GM23248 (cell line): Measurements from ENCODE around the gene LHX3. TPM values are rescaled to one million over a fixed set of nuclear protein-coding genes. Genes with fewer than 3 reads are reported as not detected.
A peak's percentile ranks its signal among the peaks of the same experiment; 100 is the strongest.

Experiments used
- DNase-seq: peaks from one replicate; pipeline ENCODE4 v3.0.0-alpha.2; 2015
- H2AFZ ChIP-seq: fragments of 200-600 bp; sonication (generic); 2 replicates; pipeline ENCODE4 v1.6.1; 2016; ENCODE audit warnings: antibody characterized with exemption
- H3F3A ChIP-seq: fragments of 200-600 bp; sonication (generic); 2 replicates; pipeline ENCODE4 v1.6.1; 2016; ENCODE audit warnings: mild to moderate bottlenecking, antibody characterized with exemption, mixed run types; ENCODE audit not compliant: insufficient read depth
- H3K27ac ChIP-seq: fragments of 200-600 bp; sonication (generic); 2 replicates; pipeline ENCODE4 v1.5.1; 2016; ENCODE audit warnings: mild to moderate bottlenecking
- H3K27me3 ChIP-seq: fragments of 200-600 bp; sonication (generic); replicated peaks from 2 replicates; pipeline ENCODE4 v1.6.1; 2016; ENCODE audit warnings: mild to moderate bottlenecking; ENCODE audit not compliant: insufficient read depth
- H3K36me3 ChIP-seq: fragments of 200-600 bp; sonication (generic); 2 replicates; pipeline ENCODE4 v1.6.1; 2016; ENCODE audit warnings: low read depth, mild to moderate bottlenecking
- H3K4me1 ChIP-seq: fragments of 200-600 bp; sonication (generic); 2 replicates; pipeline ENCODE4 v1.6.1; 2016; ENCODE audit warnings: mild to moderate bottlenecking; ENCODE audit not compliant: insufficient read depth
- H3K4me2 ChIP-seq: fragments of 200-600 bp; sonication (generic); one replicate; pipeline ENCODE4 v1.6.1; 2016; ENCODE audit warnings: mild to moderate bottlenecking; ENCODE audit not compliant: unreplicated experiment
- H3K4me3 ChIP-seq: fragments of 200-600 bp; sonication (generic); 2 replicates; pipeline ENCODE4 v1.5.1; 2016; ENCODE audit warnings: mild to moderate bottlenecking
- H3K79me2 ChIP-seq: fragments of 200-600 bp; sonication (generic); 2 replicates; pipeline ENCODE4 v1.6.1; 2016; ENCODE audit warnings: mild to moderate bottlenecking; ENCODE audit not compliant: insufficient read depth
- H3K9ac ChIP-seq: fragments of 200-600 bp; sonication (generic); 2 replicates; pipeline ENCODE4 v1.6.1; 2016; ENCODE audit warnings: mild to moderate bottlenecking
- H3K9me2 ChIP-seq: fragments of 200-600 bp; sonication (generic); 2 replicates; pipeline ENCODE4 v1.6.1; 2016; ENCODE audit warnings: mixed run types, mild to moderate bottlenecking, moderate library complexity; ENCODE audit not compliant: insufficient read depth
- H3K9me3 ChIP-seq: fragments of 200-600 bp; sonication (generic); one replicate; pipeline ENCODE4 v1.6.1; 2017; ENCODE audit warnings: low read depth
- H4K20me1 ChIP-seq: fragments of 200-600 bp; sonication (generic); 2 replicates; pipeline ENCODE4 v1.6.0; 2016; ENCODE audit not compliant: insufficient read depth
- EZH2 ChIP-seq: fragments of 200-600 bp; sonication (generic); IDR thresholded peaks from 2 replicates; pipeline ENCODE4 v1.6.1; 2018; ENCODE audit warnings: antibody characterized with exemption, mild to moderate bottlenecking; ENCODE audit not compliant: insufficient read depth, poor library complexity, severe bottlenecking
- EZH2phosphoT487 ChIP-seq: fragments of 200-600 bp; sonication (generic); IDR thresholded peaks from 2 replicates; pipeline ENCODE4 v1.6.1; 2018; ENCODE audit warnings: antibody characterized with exemption, moderate library complexity, mild to moderate bottlenecking, low read depth; ENCODE audit not compliant: insufficient read depth
- WGBS, 2 experiments: methylation state at CpG; one replicate each; pipeline ENCODE4 v1.1.6; 2015 to 2017; ENCODE audit warnings: low lambda C conversion rate in 2 of 2, low coverage in 1 of 2; ENCODE audit errors: missing lambda C conversion rate in 2 of 2; 5-methylcytosine and 5-hydroxymethylcytosine counted together
- in situ Hi-C: fragments of 300-500 bp; cut with MboI; formaldehyde crosslinking; loops from 2 replicates; pipeline ENCODE4 v1.15.0; 2020
- polyA plus RNA-seq: library from polyadenylated mRNA; unstranded; fragments of >200 nt; fragmentation: Nextera tagmentation; extraction: Ambion mirVana; gene quantifications from 2 replicates; pipeline ENCODE4 v1.2.1, GENCODE V29; 2016
- total RNA-seq: library from RNA; depleted of rRNA; stranded (reverse); fragments of >200 nt; shearing (Covaris generic); gene quantifications from 2 replicates; pipeline ENCODE4 v1.2.3, GENCODE V29; 2014

LHX3 gene
- total and polyA plus RNA-seq, 2 experiments from 2014 or later = not detected

- Histone ChIP-seq H3K4me1 (no peaks in the 10 kb centered on the region), H3F3A (no peaks in the 10 kb centered on the region), H3K36me3 (no peaks in the 10 kb centered on the region), H3K9me2 (no peaks in the 10 kb centered on the region), H3K9me3 (no peaks in the 10 kb centered on the region), H3K4me2 (no peak overlapping the region), H3K27ac (no peak overlapping the region), H3K9ac (no peak overlapping the region), H4K20me1 (no peaks in the 10 kb centered on the region), H3K27me3 (peaks cover 24% of the 10 kb centered on the region), H3K4me3 (no peak overlapping the region), H3K79me2 (no peaks in the 10 kb centered on the region), H2AFZ (no peak overlapping the region)
- WGBS, 2 experiments = 44 to 45% methylated on average over 10 to 11 of the region's 11 CpGs
- in situ Hi-C loops = no loop called here
- TF ChIP-seq EZH2phosphoT487 = no peak
- TF ChIP-seq EZH2 = no peak
- no peak for DNase-seq
Observed at GRCh38 chr9:136171801-136172411, 33.0 kb downstream of the LHX3 start.

DNA sequence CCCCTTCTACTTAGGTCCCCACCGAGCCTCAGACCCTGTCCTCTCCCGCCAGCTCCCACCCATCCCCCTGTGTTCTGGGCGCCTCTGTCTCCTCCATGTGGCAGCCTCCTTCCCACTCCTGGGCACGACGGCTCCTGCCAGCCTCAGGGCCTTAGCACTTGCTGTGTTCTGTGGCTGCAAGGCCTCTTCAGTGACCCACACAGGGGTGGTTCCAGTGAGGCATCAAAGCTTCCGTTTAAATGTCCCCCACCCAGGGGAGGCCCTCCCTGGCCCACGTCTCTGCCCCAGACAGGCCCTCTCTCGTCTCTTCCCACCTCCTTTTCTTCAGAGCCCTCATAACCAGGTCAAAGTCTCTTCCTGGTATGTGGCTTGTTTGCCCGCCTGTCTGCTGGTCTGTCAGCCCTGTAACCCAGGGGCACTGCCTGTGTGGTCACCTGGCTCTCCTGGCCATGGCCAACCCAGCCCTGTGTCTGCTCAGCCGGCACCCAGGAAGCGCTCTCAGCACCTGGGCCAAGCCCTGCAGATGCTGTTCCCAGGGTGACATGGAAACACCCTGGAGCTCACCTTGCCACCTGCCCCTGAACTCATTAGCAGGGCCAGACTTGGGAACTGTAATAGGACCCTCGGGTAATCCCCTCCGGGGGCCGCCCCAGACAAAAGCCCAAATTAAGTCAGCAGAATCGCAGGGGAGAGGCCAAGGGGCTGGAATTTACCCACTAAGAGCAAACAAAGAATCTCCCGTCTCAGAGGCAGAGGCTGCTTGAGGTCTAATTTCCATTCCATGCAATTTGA, 33.7 kb downstream of the LHX3 start:
- in situ Hi-C loops = no loop called here
- peaks cover 27% of the 10 kb centered on the region for H3K27me3 ChIP-seq
- 17 to 20% methylated on average over 14 to 16 of the region's 16 CpGs for WGBS, 2 experiments

GRCh38 chr9:136170006-136170901, 34.7 kb downstream of the LHX3 start:
- H3F3A ChIP-seq = no peaks in the 10 kb centered on the region
- peak; percentile 49 for DNase-seq
- no peak overlapping the region for H3K4me3 ChIP-seq
- no peak overlapping the region for H2AFZ ChIP-seq
- no peaks in the 10 kb centered on the region for H4K20me1 ChIP-seq
- no peaks in the 10 kb centered on the region for H3K4me1 ChIP-seq
- no peaks in the 10 kb centered on the region for H3K36me3 ChIP-seq
- H3K9me3 ChIP-seq = no peaks in the 10 kb centered on the region
- H3K79me2 ChIP-seq = no peaks in the 10 kb centered on the region
- no peak overlapping the region for H3K27ac ChIP-seq
- H3K9ac ChIP-seq = no peak overlapping the region
- H3K27me3 ChIP-seq = peaks cover 28% of the 10 kb centered on the region
- no peaks in the 10 kb centered on the region for H3K9me2 ChIP-seq
- in situ Hi-C loops = no loop called here
- TF ChIP-seq EZH2 (no peak), EZH2phosphoT487 (no peak)
- H3K4me2 ChIP-seq = no peak overlapping the region
- WGBS, 2 experiments = 15 to 19% methylated on average over 25 to 28 of the region's 28 CpGs

More for the DNA sequence above, 33.7 kb downstream of the LHX3 start:
- H3K36me3 ChIP-seq = no peaks in the 10 kb centered on the region
- no peaks in the 10 kb centered on the region for H4K20me1 ChIP-seq
- no peak overlapping the region for H3K4me2 ChIP-seq
- no peak overlapping the region for H2AFZ ChIP-seq
- H3K4me1 ChIP-seq = no peaks in the 10 kb centered on the region
- H3K9me2 ChIP-seq = no peaks in the 10 kb centered on the region
- H3K9ac ChIP-seq = no peak overlapping the region
- no peak overlapping the region for H3K4me3 ChIP-seq
- H3K9me3 ChIP-seq = no peaks in the 10 kb centered on the region
- H3K79me2 ChIP-seq = no peaks in the 10 kb centered on the region
- DNase-seq = no peak
- no peak overlapping the region for H3K27ac ChIP-seq
- H3F3A ChIP-seq = no peaks in the 10 kb centered on the region
- TF ChIP-seq EZH2 (no peak), EZH2phosphoT487 (no peak)

DNA sequence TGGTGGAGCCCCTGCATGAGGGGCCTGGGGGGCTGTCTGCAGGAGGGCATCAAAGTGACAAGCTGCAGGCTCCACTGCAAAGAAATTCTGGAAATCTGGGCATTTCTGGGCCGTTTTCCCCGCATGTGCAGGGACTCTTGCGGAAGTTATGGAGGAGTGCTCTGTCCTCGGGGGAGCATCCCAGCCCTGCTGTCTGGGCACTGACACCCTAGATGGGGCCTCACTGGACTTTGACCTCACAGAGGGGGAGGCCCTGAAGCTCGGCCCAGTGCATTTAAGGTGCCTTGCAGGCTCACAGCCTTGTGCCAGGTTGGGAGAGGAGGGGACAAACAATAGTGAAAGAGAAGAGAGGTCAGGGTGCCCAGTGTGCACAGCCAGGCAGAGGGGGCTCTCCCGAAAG, 35.4 kb downstream of the LHX3 start:
- TF ChIP-seq EZH2phosphoT487 (no peak), EZH2 (no peak)
- H2AFZ ChIP-seq = no peak overlapping the region

More for the DNA sequence above, 35.4 kb downstream of the LHX3 start:
- in situ Hi-C loops = no loop called here
- no peaks in the 10 kb centered on the region for H3K79me2 ChIP-seq
- no peaks in the 10 kb centered on the region for H4K20me1 ChIP-seq
- H3K27me3 ChIP-seq = peaks cover 29% of the 10 kb centered on the region
- H3K27ac ChIP-seq = no peak overlapping the region
- H3K9me2 ChIP-seq = no peaks in the 10 kb centered on the region
- H3K4me2 ChIP-seq = no peak overlapping the region
- no peak overlapping the region for H3K9ac ChIP-seq
- H3F3A ChIP-seq = no peaks in the 10 kb centered on the region
- H3K4me1 ChIP-seq = no peaks in the 10 kb centered on the region
- H3K4me3 ChIP-seq = no peak overlapping the region
- DNase-seq = no peak
- no peaks in the 10 kb centered on the region for H3K9me3 ChIP-seq
- no peaks in the 10 kb centered on the region for H3K36me3 ChIP-seq
- WGBS, 2 experiments = 26 to 37% methylated on average over 6 of the region's 6 CpGs
